Neural cell (in vitro differentiated cells): Measurements from ENCODE around the gene C10orf120. TPM values are rescaled to one million over a fixed set of nuclear protein-coding genes. Genes with fewer than 3 reads are reported as not detected.
A peak's percentile ranks its signal among the peaks of the same experiment; 100 is the strongest.

ENCODE experiments used
- H2AFZ ChIP-seq: fragments of 200-600, 300-800 bp; sonication (generic), shearing (Covaris generic); 2 replicates; pipeline ENCODE4 v1.6.0; 2014; ENCODE audit warnings: low read depth, mild to moderate bottlenecking, antibody characterized with exemption, low read length, moderate library complexity
- H3F3A ChIP-seq: fragments of 200-600 bp; shearing (Covaris generic); 2 replicates; pipeline ENCODE4 v1.6.1; 2016; ENCODE audit warnings: mild to moderate bottlenecking, moderate library complexity, mixed read lengths, antibody characterized with exemption, low read length; ENCODE audit not compliant: insufficient read depth, poor library complexity, severe bottlenecking
- H3K27ac ChIP-seq: fragments of 200-600, 300-800 bp; sonication (generic), shearing (Covaris generic); 2 replicates; pipeline ENCODE4 v1.5.1; 2014; ENCODE audit warnings: mild to moderate bottlenecking, low read length, moderate library complexity
- H3K27me3 ChIP-seq: fragments of 300-800, 200-600 bp; sonication (generic), shearing (Covaris generic); 2 replicates; pipeline ENCODE4 v1.6.0; 2014; ENCODE audit warnings: mild to moderate bottlenecking, low read depth, low read length, moderate library complexity; ENCODE audit not compliant: insufficient read depth
- H3K36me3 ChIP-seq: fragments of 300-800, 200-600 bp; sonication (generic), shearing (Covaris generic); 2 replicates; pipeline ENCODE4 v1.5.1; 2014; ENCODE audit warnings: mild to moderate bottlenecking, antibody characterized with exemption, low read length, moderate library complexity; ENCODE audit not compliant: insufficient read depth
- H3K4me2 ChIP-seq: fragments of 300-800, 200-600 bp; sonication (generic), shearing (Covaris generic); 2 replicates; pipeline ENCODE4 v1.6.0; 2014; ENCODE audit warnings: mild to moderate bottlenecking, low read length
- H3K4me3 ChIP-seq: fragments of 300-800, 200-600 bp; sonication (generic), shearing (Covaris generic); 2 replicates; pipeline ENCODE4 v1.5.1; 2014; ENCODE audit warnings: mild to moderate bottlenecking, low read length, moderate library complexity
- H3K79me2 ChIP-seq: fragments of 200-600 bp; shearing (Covaris generic); replicated peaks from 2 replicates; pipeline ENCODE4 v1.6.0; 2014; ENCODE audit warnings: mild to moderate bottlenecking, low read length, moderate library complexity; ENCODE audit not compliant: insufficient read depth
- H3K9ac ChIP-seq: fragments of 300-800, 200-600 bp; sonication (generic), shearing (Covaris generic); 2 replicates; pipeline ENCODE4 v1.6.1; 2016; ENCODE audit warnings: mild to moderate bottlenecking, low read length, mixed read lengths
- H3K9me2 ChIP-seq: fragments of 200-600 bp; shearing (Covaris generic); 2 replicates; pipeline ENCODE4 v1.6.1; 2016; ENCODE audit warnings: mild to moderate bottlenecking, low read length, mixed read lengths; ENCODE audit not compliant: insufficient read depth
- H3K9me3 ChIP-seq: fragments of 200-600, 300-800 bp; sonication (generic), shearing (Covaris generic); 2 replicates; pipeline ENCODE4 v1.6.1; 2016; ENCODE audit warnings: mild to moderate bottlenecking, mixed run types, low read length, moderate library complexity, mixed read lengths
- H4K20me1 ChIP-seq: fragments of 200-600 bp; shearing (Covaris generic); 2 replicates; pipeline ENCODE4 v1.6.1; 2016; ENCODE audit warnings: mild to moderate bottlenecking, mixed run types; ENCODE audit not compliant: insufficient read depth
- EP300 ChIP-seq: fragments of 450-650 bp; conservative IDR thresholded peaks from 2 replicates; pipeline ENCODE4 v1.6.1; 2014; ENCODE audit warnings: antibody characterized with exemption, mild to moderate bottlenecking, moderate library complexity; ENCODE audit not compliant: poor library complexity, severe bottlenecking
- EZH2 ChIP-seq: fragments of 200-600, 300-800 bp; shearing (Covaris generic), sonication (generic); IDR thresholded peaks from 2 replicates; pipeline ENCODE4 v1.6.1; 2014; ENCODE audit warnings: antibody characterized with exemption, low read length, borderline replicate concordance, mild to moderate bottlenecking; ENCODE audit not compliant: insufficient read depth, poor library complexity, severe bottlenecking
- MXI1 ChIP-seq: fragments of 450-650 bp; conservative IDR thresholded peaks from 2 replicates; pipeline ENCODE4 v1.6.1; 2014; ENCODE audit warnings: antibody characterized with exemption, mild to moderate bottlenecking; ENCODE audit not compliant: poor library complexity, severe bottlenecking
- POLR2AphosphoS5 ChIP-seq: IDR thresholded peaks from 2 replicates; pipeline ENCODE4 v1.6.1; 2012
- RAD21 ChIP-seq: fragments of 450-650 bp; conservative IDR thresholded peaks from 2 replicates; pipeline ENCODE4 v1.6.1; 2014; ENCODE audit warnings: antibody characterized with exemption, mild to moderate bottlenecking, moderate library complexity
- SMC3 ChIP-seq: fragments of 450-650 bp; conservative IDR thresholded peaks from 2 replicates; pipeline ENCODE4 v1.6.1; 2014; ENCODE audit warnings: antibody characterized with exemption, mild to moderate bottlenecking, moderate library complexity; ENCODE audit not compliant: poor library complexity
- TAF1 ChIP-seq: IDR thresholded peaks from 2 replicates; pipeline ENCODE4 v1.6.1; 2012; ENCODE audit warnings: low read depth
- polyA plus RNA-seq: library from polyadenylated mRNA; depleted of rRNA; stranded (reverse); fragments of >200 nt; gene quantifications from 2 replicates; pipeline ENCODE4 v1.2.3, GENCODE V29; 2014
- TF ChIP-seq, protein P1 (sequence below): fragments of 450-650 bp; IDR thresholded peaks from 2 replicates; pipeline ENCODE4 v1.5.1; 2014; ENCODE audit warnings: antibody characterized with exemption, mild to moderate bottlenecking, moderate library complexity; ENCODE audit not compliant: poor library complexity, severe bottlenecking
- TF ChIP-seq, protein P2 (sequence below): IDR thresholded peaks from 2 replicates; pipeline ENCODE4 v1.6.1; 2012; ENCODE audit warnings: borderline replicate concordance

C10orf120 gene
- polyA plus RNA-seq, 1 donor from 2014 or later, result not detected

DNA sequence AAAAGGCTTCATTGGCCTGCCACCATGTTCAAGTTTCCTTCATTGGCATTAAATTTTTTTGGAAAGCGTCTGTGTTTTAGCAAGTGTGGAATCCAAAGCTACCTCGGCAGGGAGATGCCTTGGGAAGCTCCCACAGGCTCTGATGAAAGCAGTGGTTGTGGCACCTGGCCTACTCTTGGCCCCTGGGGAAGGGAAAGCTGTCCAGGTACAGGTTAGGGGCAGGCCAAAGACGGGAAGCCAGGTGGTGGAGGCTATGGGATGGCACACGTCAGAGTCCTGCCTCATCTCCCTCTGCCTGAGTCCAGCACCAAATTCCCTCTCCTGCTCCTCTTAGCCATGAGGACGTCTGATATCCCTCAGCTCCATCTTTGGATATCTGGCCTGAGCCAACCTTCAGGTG, 49.7 kb downstream of the C10orf120 start:
- Histone ChIP-seq H3F3A (no peaks in the 10 kb centered on the region), H3K36me3 (no peaks in the 10 kb centered on the region), H4K20me1 (no peaks in the 10 kb centered on the region), H3K79me2 (no peaks in the 10 kb centered on the region), H3K27me3 (no peaks in the 10 kb centered on the region), H3K9ac (no peak overlapping the region), H3K4me2 (no peak overlapping the region), H3K9me3 (no peaks in the 10 kb centered on the region), H3K27ac (no peak overlapping the region), H2AFZ (no peak overlapping the region), H3K4me3 (no peak overlapping the region), H3K9me2 (no peaks in the 10 kb centered on the region)
- no peak for TF ChIP-seq MXI1
- no peak for TF ChIP-seq RAD21
- TF ChIP-seq EP300, result no peak
- no peak for TF ChIP-seq POLR2AphosphoS5
- no peak for TF ChIP-seq TAF1
- no peak for TF ChIP-seq EZH2
- TF ChIP-seq, protein P1, sequence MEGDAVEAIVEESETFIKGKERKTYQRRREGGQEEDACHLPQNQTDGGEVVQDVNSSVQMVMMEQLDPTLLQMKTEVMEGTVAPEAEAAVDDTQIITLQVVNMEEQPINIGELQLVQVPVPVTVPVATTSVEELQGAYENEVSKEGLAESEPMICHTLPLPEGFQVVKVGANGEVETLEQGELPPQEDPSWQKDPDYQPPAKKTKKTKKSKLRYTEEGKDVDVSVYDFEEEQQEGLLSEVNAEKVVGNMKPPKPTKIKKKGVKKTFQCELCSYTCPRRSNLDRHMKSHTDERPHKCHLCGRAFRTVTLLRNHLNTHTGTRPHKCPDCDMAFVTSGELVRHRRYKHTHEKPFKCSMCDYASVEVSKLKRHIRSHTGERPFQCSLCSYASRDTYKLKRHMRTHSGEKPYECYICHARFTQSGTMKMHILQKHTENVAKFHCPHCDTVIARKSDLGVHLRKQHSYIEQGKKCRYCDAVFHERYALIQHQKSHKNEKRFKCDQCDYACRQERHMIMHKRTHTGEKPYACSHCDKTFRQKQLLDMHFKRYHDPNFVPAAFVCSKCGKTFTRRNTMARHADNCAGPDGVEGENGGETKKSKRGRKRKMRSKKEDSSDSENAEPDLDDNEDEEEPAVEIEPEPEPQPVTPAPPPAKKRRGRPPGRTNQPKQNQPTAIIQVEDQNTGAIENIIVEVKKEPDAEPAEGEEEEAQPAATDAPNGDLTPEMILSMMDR, result no peak
- TF ChIP-seq, protein P2, sequence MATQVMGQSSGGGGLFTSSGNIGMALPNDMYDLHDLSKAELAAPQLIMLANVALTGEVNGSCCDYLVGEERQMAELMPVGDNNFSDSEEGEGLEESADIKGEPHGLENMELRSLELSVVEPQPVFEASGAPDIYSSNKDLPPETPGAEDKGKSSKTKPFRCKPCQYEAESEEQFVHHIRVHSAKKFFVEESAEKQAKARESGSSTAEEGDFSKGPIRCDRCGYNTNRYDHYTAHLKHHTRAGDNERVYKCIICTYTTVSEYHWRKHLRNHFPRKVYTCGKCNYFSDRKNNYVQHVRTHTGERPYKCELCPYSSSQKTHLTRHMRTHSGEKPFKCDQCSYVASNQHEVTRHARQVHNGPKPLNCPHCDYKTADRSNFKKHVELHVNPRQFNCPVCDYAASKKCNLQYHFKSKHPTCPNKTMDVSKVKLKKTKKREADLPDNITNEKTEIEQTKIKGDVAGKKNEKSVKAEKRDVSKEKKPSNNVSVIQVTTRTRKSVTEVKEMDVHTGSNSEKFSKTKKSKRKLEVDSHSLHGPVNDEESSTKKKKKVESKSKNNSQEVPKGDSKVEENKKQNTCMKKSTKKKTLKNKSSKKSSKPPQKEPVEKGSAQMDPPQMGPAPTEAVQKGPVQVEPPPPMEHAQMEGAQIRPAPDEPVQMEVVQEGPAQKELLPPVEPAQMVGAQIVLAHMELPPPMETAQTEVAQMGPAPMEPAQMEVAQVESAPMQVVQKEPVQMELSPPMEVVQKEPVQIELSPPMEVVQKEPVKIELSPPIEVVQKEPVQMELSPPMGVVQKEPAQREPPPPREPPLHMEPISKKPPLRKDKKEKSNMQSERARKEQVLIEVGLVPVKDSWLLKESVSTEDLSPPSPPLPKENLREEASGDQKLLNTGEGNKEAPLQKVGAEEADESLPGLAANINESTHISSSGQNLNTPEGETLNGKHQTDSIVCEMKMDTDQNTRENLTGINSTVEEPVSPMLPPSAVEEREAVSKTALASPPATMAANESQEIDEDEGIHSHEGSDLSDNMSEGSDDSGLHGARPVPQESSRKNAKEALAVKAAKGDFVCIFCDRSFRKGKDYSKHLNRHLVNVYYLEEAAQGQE, result no peak
- TF ChIP-seq SMC3, result no peak

DNA sequence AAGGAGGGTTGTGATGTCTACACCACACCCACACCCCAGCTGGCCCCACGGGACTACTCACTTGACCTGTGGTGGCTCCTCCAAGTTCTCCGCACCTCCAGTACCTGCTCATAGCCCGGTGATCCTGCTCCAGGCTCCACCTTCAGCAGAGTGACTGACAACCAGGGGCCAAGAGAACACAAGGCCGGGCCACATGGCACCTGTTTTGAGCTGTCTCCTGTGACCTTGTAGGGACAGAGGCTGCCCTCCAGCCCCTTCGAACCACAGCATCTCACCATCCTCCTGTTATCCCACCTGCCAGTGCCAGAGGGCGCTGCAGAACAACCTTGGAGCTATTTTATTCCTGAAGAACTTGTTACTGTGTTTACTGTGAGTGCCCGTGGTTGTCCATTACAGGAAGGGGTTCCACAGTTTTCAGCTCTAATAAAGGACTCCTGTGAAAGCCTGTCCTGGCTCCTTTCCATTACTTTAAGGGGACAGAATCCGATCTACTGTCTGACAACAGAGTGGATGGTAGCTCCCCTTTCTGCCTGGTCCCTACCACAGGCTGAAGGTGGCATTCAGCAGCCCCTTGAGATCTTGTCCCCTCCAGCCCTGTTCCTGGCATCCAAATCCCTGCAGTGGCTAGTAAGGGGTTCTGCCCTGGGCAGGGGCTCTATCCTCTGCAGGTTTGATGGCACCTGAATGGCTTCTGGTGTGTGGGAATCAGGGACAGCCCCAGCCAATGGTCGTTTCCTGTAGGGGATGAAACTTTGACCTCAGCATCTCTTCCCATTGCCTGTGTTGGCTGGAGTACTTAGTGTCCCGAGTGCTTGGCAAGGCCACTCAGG, 50.8 kb downstream of the C10orf120 start:
- no peak overlapping the region for H3K4me3 ChIP-seq
- H3K4me2 ChIP-seq, result no peak overlapping the region
- no peak overlapping the region for H2AFZ ChIP-seq
- no peak overlapping the region for H3K27ac ChIP-seq
- H3K9ac ChIP-seq, result no peak overlapping the region
- no peaks in the 10 kb centered on the region for H3K9me3 ChIP-seq
- no peaks in the 10 kb centered on the region for H3K36me3 ChIP-seq
- no peaks in the 10 kb centered on the region for H3K27me3 ChIP-seq
- TF ChIP-seq SMC3 (peak; percentile 87), RAD21 (peak; percentile 84), EZH2 (no peak), MXI1 (no peak), EP300 (peak; percentile 11), TAF1 (no peak), POLR2AphosphoS5 (no peak)
- TF ChIP-seq, protein P2, result no peak
- TF ChIP-seq, protein P1, result peak; percentile 86
- no peaks in the 10 kb centered on the region for H3K79me2 ChIP-seq
- H3K9me2 ChIP-seq, result no peaks in the 10 kb centered on the region
- no peaks in the 10 kb centered on the region for H3F3A ChIP-seq
- no peaks in the 10 kb centered on the region for H4K20me1 ChIP-seq
